SK-N-SH (cell line): ENCODE results near the gene TSPAN31. TPM values are rescaled to one million over a fixed set of nuclear protein-coding genes. Genes with fewer than 3 reads are reported as not detected.

ENCODE experiments used
- CTCF ChIA-PET: fragments of 300-600, 350-600 bp; formaldehyde crosslinking; extraction: SDS; loops from one replicate; lab custom pipeline; 2021; lab: Yijun Ruan, JAX
- POLR2A ChIA-PET: fragments of 350-600 bp; sonication (Branson Sonifier 250); formaldehyde crosslinking; extraction: SDS; loops from one replicate; lab custom pipeline; 2020; ENCODE audit warnings: antibody characterized with exemption, inconsistent platforms; lab: Yijun Ruan, JAX
- DNase-seq: peaks from one replicate; pipeline ENCODE4 v3.0.0; 2012
- H2AFZ ChIP-seq: fragments of 200-600 bp; sonication (generic); 2 replicates; pipeline ENCODE4 v1.8.1; 2016; ENCODE audit warnings: antibody characterized with exemption, mild to moderate bottlenecking, low read depth
- H3F3A ChIP-seq: fragments of 200-600 bp; sonication (generic); replicated peaks from 2 replicates; pipeline ENCODE3; 2016; ENCODE audit warnings: antibody characterized with exemption, mild to moderate bottlenecking; ENCODE audit not compliant: insufficient read depth
- H3K27ac ChIP-seq, 2 experiments: fragments of 200-500 bp in 1 of 2; fragments of 200-600 bp in 1 of 2; sonication (Bioruptor generic) in 1 of 2; sonication (generic), shearing (Covaris generic) in 1 of 2; 2 replicates each; pipeline versions ENCODE4 v1.5.1 to v1.6.1; 2014 to 2016; ENCODE audit warnings: low read depth in 2 of 2, inconsistent platforms in 1 of 2, low read length in 1 of 2, mild to moderate bottlenecking in 1 of 2, mixed read lengths in 1 of 2
- H3K27me3 ChIP-seq: fragments of 200-600 bp; sonication (generic), shearing (Covaris generic); 2 replicates; pipeline ENCODE4 v1.6.1; 2016; ENCODE audit warnings: mixed run types; ENCODE audit not compliant: insufficient read depth
- H3K36me3 ChIP-seq, 2 experiments: fragments of 200-500 bp in 1 of 2; fragments of 200-600 bp in 1 of 2; sonication (Bioruptor generic) in 1 of 2; sonication (generic) in 1 of 2; replicated peaks in 1 of 2; 2 replicates each; pipeline versions ENCODE3 to v1.5.1; 2014 to 2016; ENCODE audit warnings: low read length in 1 of 2, mild to moderate bottlenecking in 1 of 2; ENCODE audit not compliant: insufficient read depth in 2 of 2, control insufficient read depth in 1 of 2
- H3K4me1 ChIP-seq, 2 experiments: fragments of 200-500 bp in 1 of 2; fragments of 200-600 bp in 1 of 2; sonication (Bioruptor generic) in 1 of 2; sonication (generic), shearing (Covaris generic) in 1 of 2; 2 replicates each; pipeline versions ENCODE4 v1.5.1 to v1.6.1; 2014 to 2016; ENCODE audit warnings: low read depth in 1 of 2, low read length in 1 of 2, mixed run types in 1 of 2; ENCODE audit not compliant: insufficient read depth in 2 of 2, control insufficient read depth in 1 of 2
- H3K4me2 ChIP-seq: fragments of 200-600 bp; sonication (generic), shearing (Covaris generic); 2 replicates; pipeline ENCODE4 v1.6.1; 2017; ENCODE audit warnings: mixed run types
- H3K4me3 ChIP-seq, 2 experiments: fragments of 200-500 bp in 1 of 2; fragments of 200-600 bp in 1 of 2; sonication (Bioruptor generic) in 1 of 2; sonication (generic), shearing (Covaris generic) in 1 of 2; 2 replicates each; pipeline versions ENCODE4 v1.5.1 to v1.8.1; 2014 to 2016; ENCODE audit warnings: low read depth in 2 of 2, inconsistent platforms in 1 of 2, low read length in 1 of 2, mild to moderate bottlenecking in 1 of 2, mixed read lengths in 1 of 2, moderate library complexity in 1 of 2
- H3K79me2 ChIP-seq: fragments of 200-600 bp; sonication (generic); 2 replicates; pipeline ENCODE4 v1.8.1; 2017; ENCODE audit warnings: mild to moderate bottlenecking; ENCODE audit not compliant: insufficient read depth
- H3K9ac ChIP-seq: fragments of 200-600 bp; sonication (generic); 2 replicates; pipeline ENCODE4 v1.6.1; 2017; ENCODE audit warnings: mixed run types
- H3K9me2 ChIP-seq: fragments of 200-600 bp; sonication (generic); 2 replicates; pipeline ENCODE4 v1.6.1; 2017; ENCODE audit warnings: mixed run types
- H3K9me3 ChIP-seq: fragments of 200-600 bp; sonication (generic); 2 replicates; pipeline ENCODE4 v1.6.1; 2017; ENCODE audit warnings: mixed run types, mild to moderate bottlenecking, moderate library complexity
- H4K20me1 ChIP-seq: fragments of 200-600 bp; sonication (generic); 2 replicates; pipeline ENCODE4 v1.6.1; 2017; ENCODE audit warnings: mild to moderate bottlenecking, mixed run types; ENCODE audit not compliant: insufficient read depth
- CTCF ChIP-seq: fragments of 200-600 bp; sonication (generic); IDR thresholded peaks from 2 replicates; pipeline ENCODE4 v1.6.1; 2017; ENCODE audit warnings: antibody characterized with exemption, mild to moderate bottlenecking, moderate library complexity
- ELF1 ChIP-seq: IDR thresholded peaks from 2 replicates; pipeline ENCODE4 v1.4.0; 2012
- GATA2 ChIP-seq: sonication (generic); formaldehyde crosslinking; IDR thresholded peaks from 2 replicates; pipeline ENCODE4 v1.5.0; 2020; ENCODE audit warnings: mild to moderate bottlenecking, missing genetic modification reagents
- JUND ChIP-seq: IDR thresholded peaks from 2 replicates; pipeline ENCODE4 v1.4.0; 2012
- MAX ChIP-seq: IDR thresholded peaks from 2 replicates; pipeline ENCODE4 v1.4.0; 2012; ENCODE audit warnings: low read depth
- NRF1 ChIP-seq: IDR thresholded peaks from 2 replicates; pipeline ENCODE4 v1.6.1; 2012; ENCODE audit warnings: low read depth, mild to moderate bottlenecking, low read length
- POLR2AphosphoS5 ChIP-seq: IDR thresholded peaks from 2 replicates; pipeline ENCODE4 v1.6.1; 2012; ENCODE audit warnings: low read depth, low read length
- RFX5 ChIP-seq: IDR thresholded peaks from 2 replicates; pipeline ENCODE4 v1.6.1; 2012; ENCODE audit warnings: mild to moderate bottlenecking, improper control_type of control experiment, low read length
- SIN3A ChIP-seq: IDR thresholded peaks from 2 replicates; pipeline ENCODE4 v1.6.1; 2012; ENCODE audit warnings: low read depth, mild to moderate bottlenecking, low read length, moderate library complexity, borderline replicate concordance
- USF2 ChIP-seq: fragments of 150-350 bp; IDR thresholded peaks from 2 replicates; pipeline ENCODE4 v1.6.1; 2017; ENCODE audit warnings: antibody characterized with exemption, low read length, low read depth, borderline replicate concordance
- WGBS: methylation state at CpG from one replicate; pipeline ENCODE4 v1.1.6; 2017; ENCODE audit warnings: low lambda C conversion rate; 5-methylcytosine and 5-hydroxymethylcytosine counted together
- polyA plus RNA-seq, 3 experiments: library from polyadenylated mRNA; depleted of rRNA; stranded (reverse); fragments of >200 nt; gene quantifications; 2 replicates each; pipeline ENCODE4 v1.2.3, GENCODE V29; 2012

The TSPAN31 gene
- polyA plus RNA-seq, 1 of the 3 experiments (the other 2 are of a cell fraction): 36.8 TPM

- Histone ChIP-seq H2AFZ (no peak overlapping the region; the same call in 1 of the 2 replicates), H3K27me3 (no peaks in the 10 kb centered on the region; the same call in 1 of the 2 replicates), H3K9ac (no peak overlapping the region), H3K9me3 (no peaks in the 10 kb centered on the region), H3K4me1 (peaks cover 0 to 24% of the 10 kb centered on the region in 2 experiments; a peak in 1 of 4 replicates), H4K20me1 (no peaks in the 10 kb centered on the region), H3F3A (peaks cover 3% of the 10 kb centered on the region), H3K79me2 (0 out of 2 replicates have a peak, but pooled peaks cover 1% of the 10 kb centered on the region), H3K4me3 (peak overlapping the region in 1 of 2 experiments; percentile 34; a peak in 2 of 4 replicates), H3K4me2 (peak overlapping the region; percentile 55; the same call in 1 of the 2 replicates), H3K36me3 (peaks cover 5 to 19% of the 10 kb centered on the region in 2 experiments), H3K9me2 (no peaks in the 10 kb centered on the region), H3K27ac (no peak overlapping the region)
- WGBS: 8% methylated on average over 22 of the region's 60 CpGs
- ChIA-PET POLR2A (interaction anchor here (1.4 kb wide), 1 partner anchor 20 kb away, joined by 5 read pairs; the partner anchor contains the start of gene TSPAN31), CTCF (interaction anchor here (0.9 to 1.3 kb wide), 4 partner anchors 9 to 551 kb away, joined by 3 to 5 read pairs (median 4); partner anchors contain the start of gene MARCHF9)
- TF ChIP-seq CTCF: peak; percentile 41
- TF ChIP-seq GATA2: no peak
- no peak for TF ChIP-seq JUND
- DNase-seq: peak; percentile 81
These were observed 20.3 kb downstream of the TSPAN31 start for GRCh38 chr12:57765003-57765697.

- peak; percentile 46 for DNase-seq
- peak overlapping the region in 1 of 2 experiments; percentile 21; a peak in 1 of 4 replicates for H3K4me3 ChIP-seq
- no peak overlapping the region; the same call in 1 of the 2 replicates for H2AFZ ChIP-seq
- H3K27me3 ChIP-seq: no peaks in the 10 kb centered on the region; the same call in 1 of the 2 replicates
- ChIA-PET CTCF (interaction anchor here (0.6 to 3.1 kb wide), 14 partner anchors 9 to 232 kb away, joined by 3 to 27 read pairs (median 3); partner anchors contain the start of genes B4GALNT1, MARCHF9 and TSFM), POLR2A (interaction anchor here (1.4 to 2.0 kb wide), 2 partner anchors 9 to 21 kb away, joined by 5 to 9 read pairs; partner anchors contain the start of gene TSPAN31)
- 22% methylated on average over 19 of the region's 40 CpGs for WGBS
- H3K27ac ChIP-seq: no peak overlapping the region
- H4K20me1 ChIP-seq: no peaks in the 10 kb centered on the region
- H3K79me2 ChIP-seq: 0 out of 2 replicates have a peak, but pooled peaks cover 9% of the 10 kb centered on the region
- H3K4me2 ChIP-seq: no peak overlapping the region
- no peak overlapping the region for H3K9ac ChIP-seq
- H3K9me2 ChIP-seq: no peaks in the 10 kb centered on the region
- peaks cover 2 to 28% of the 10 kb centered on the region in 2 experiments; a peak in 1 of 4 replicates for H3K4me1 ChIP-seq
- H3K9me3 ChIP-seq: no peaks in the 10 kb centered on the region
- peaks cover 3% of the 10 kb centered on the region for H3F3A ChIP-seq
- no peak for TF ChIP-seq SIN3A
- no peak for TF ChIP-seq NRF1
- TF ChIP-seq POLR2AphosphoS5: no peak
- TF ChIP-seq RFX5: no peak
- no peak for TF ChIP-seq MAX
- no peak for TF ChIP-seq ELF1
- no peak for TF ChIP-seq GATA2
- no peak for TF ChIP-seq USF2
- peaks cover 5 to 19% of the 10 kb centered on the region in 2 experiments for H3K36me3 ChIP-seq
These were observed 21.0 kb downstream of the TSPAN31 start for GRCh38 chr12:57765698-57766463.
